Endothelial cell of umbilical vein (primary cell): ENCODE data around the gene METTL21A. TPM values are rescaled to one million over a fixed set of nuclear protein-coding genes. Genes with fewer than 3 reads are reported as not detected.

Source experiments
- BruUV-seq: library from RNA; stranded (reverse); fragments of 400-500 nt; replicated peaks from 2 replicates; lab custom pipeline; 2021; lab: Mats Ljungman, UMichigan
- CTCF ChIA-PET: fragments of 300-600, 350-600 bp; sonication (Branson Sonifier 250); formaldehyde crosslinking; loops from one replicate; lab custom pipeline; 2021; ENCODE audit warnings: antibody characterized with exemption, inconsistent platforms; lab: Charles Lee
- POLR2A ChIA-PET: fragments of 300-600, 350-600 bp; sonication (Branson Sonifier 250); formaldehyde crosslinking; loops from one replicate; lab custom pipeline; 2021; ENCODE audit warnings: antibody characterized with exemption, inconsistent platforms; lab: Charles Lee
- DNase-seq: peaks from one replicate; pipeline ENCODE4 v3.0.0-alpha.2; 2011; ENCODE audit warnings: low read depth, low spot score
- FAIRE-seq: peaks from 2 replicates; lab custom pipeline; 2011; peaks lifted over from hg19 to GRCh38; lab: Jason Lieb, UNC
- H2AFZ ChIP-seq: 2 replicates; pipeline ENCODE4 v1.6.0; 2012; ENCODE audit warnings: low read depth, low read length, control low read depth, inconsistent platforms
- H3K27ac ChIP-seq: 2 replicates; pipeline ENCODE4 v1.5.1; 2011; ENCODE audit warnings: low read depth, mild to moderate bottlenecking, control low read depth, low read length, moderate library complexity; ENCODE audit not compliant: insufficient read depth
- H3K27me3 ChIP-seq, 2 experiments: 2 replicates each; pipeline versions ENCODE4 v1.6.0 to v1.6.1; 2011; ENCODE audit warnings: low read length in 2 of 2, mixed read lengths in 1 of 2; ENCODE audit not compliant: control insufficient read depth in 2 of 2, insufficient read depth in 2 of 2
- H3K36me3 ChIP-seq, 2 experiments: 2 replicates in 1 of 2; 3 replicates in 1 of 2; pipeline ENCODE4 v1.5.1; 2011; ENCODE audit warnings: low read length in 2 of 2, mild to moderate bottlenecking in 1 of 2, moderate library complexity in 1 of 2; ENCODE audit not compliant: control insufficient read depth in 2 of 2, insufficient read depth in 2 of 2; ENCODE audit errors: extremely low read depth in 1 of 2
- H3K4me1 ChIP-seq: 3 replicates; pipeline ENCODE4 v1.5.1; 2011; ENCODE audit warnings: mild to moderate bottlenecking, low read length; ENCODE audit not compliant: control insufficient read depth, insufficient read depth; ENCODE audit errors: extremely low read depth
- H3K4me2 ChIP-seq: 2 replicates; pipeline ENCODE4 v1.6.1; 2011; ENCODE audit warnings: low read length, control low read depth, mixed read lengths; ENCODE audit not compliant: insufficient read depth
- H3K4me3 ChIP-seq, 3 experiments: fragments of 200-600 bp in 1 of 3; sonication (generic), shearing (Covaris generic) in 1 of 3; replicated peaks in 1 of 3; 2 replicates each; pipeline ENCODE4 v1.5.1; 2011 to 2016; ENCODE audit warnings: control low read depth in 3 of 3, low read length in 3 of 3, mild to moderate bottlenecking in 2 of 3, inconsistent platforms in 1 of 3, low read depth in 1 of 3, moderate library complexity in 1 of 3; ENCODE audit not compliant: insufficient read depth in 1 of 3
- H3K79me2 ChIP-seq: 2 replicates; pipeline ENCODE4 v1.6.0; 2012; ENCODE audit warnings: low read length, inconsistent platforms; ENCODE audit not compliant: control insufficient read depth, insufficient read depth
- H3K9ac ChIP-seq: replicated peaks from 2 replicates; pipeline ENCODE3; 2011; ENCODE audit warnings: low read length, control low read depth; ENCODE audit not compliant: insufficient read depth; ENCODE audit errors: extremely low read depth
- H3K9me1 ChIP-seq: replicated peaks from 3 replicates; pipeline ENCODE4 v1.6.0; 2011; ENCODE audit warnings: mild to moderate bottlenecking, low read length; ENCODE audit not compliant: control insufficient read depth, insufficient read depth; ENCODE audit errors: extremely low read depth
- H3K9me3 ChIP-seq: replicated peaks from 2 replicates; pipeline ENCODE4 v1.5.1; 2012; ENCODE audit warnings: low read length, inconsistent platforms; ENCODE audit not compliant: control insufficient read depth, insufficient read depth
- H4K20me1 ChIP-seq: replicated peaks from 2 replicates; pipeline ENCODE3; 2011; ENCODE audit warnings: mild to moderate bottlenecking, low read length; ENCODE audit not compliant: control insufficient read depth, insufficient read depth; ENCODE audit errors: extremely low read depth
- EZH2 ChIP-seq: IDR thresholded peaks from 2 replicates; pipeline ENCODE4 v1.6.1; 2012; ENCODE audit warnings: borderline replicate concordance, low read depth, mild to moderate bottlenecking, moderate library complexity, low read length, inconsistent platforms; ENCODE audit not compliant: severe bottlenecking
- FOS ChIP-seq: IDR thresholded peaks from 2 replicates; pipeline ENCODE4 v1.6.1; 2011; ENCODE audit warnings: mild to moderate bottlenecking, low read length, moderate library complexity, borderline replicate concordance; ENCODE audit not compliant: insufficient read depth
- GATA2 ChIP-seq: IDR thresholded peaks from 2 replicates; pipeline ENCODE4 v1.7.0; 2011; ENCODE audit warnings: low read depth, mild to moderate bottlenecking, moderate library complexity, mixed read lengths, low read length; ENCODE audit not compliant: insufficient read length, insufficient read depth
- JUN ChIP-seq: IDR thresholded peaks from 2 replicates; pipeline ENCODE4 v1.6.1; 2011; ENCODE audit warnings: borderline replicate concordance, low read depth; ENCODE audit not compliant: insufficient read length, insufficient read depth
- POLR2A ChIP-seq: IDR thresholded peaks from 2 replicates; pipeline ENCODE4 v1.6.1; 2012; ENCODE audit warnings: low read depth, mild to moderate bottlenecking, control low read depth, low read length
- POLR2AphosphoS5 ChIP-seq: IDR thresholded peaks from 2 replicates; pipeline ENCODE4 v1.6.1; 2012; ENCODE audit warnings: low read depth, mild to moderate bottlenecking, control low read depth, low read length, moderate library complexity; ENCODE audit not compliant: insufficient read depth
- dilution Hi-C: fragments of 300-500 bp; cut with MboI; formaldehyde crosslinking; loops from one replicate; pipeline ENCODE4 v1.15.0; 2019; ENCODE audit warnings: low sequenced_read_pairs; ENCODE audit not compliant: extremely low pct_ligation_motif_present
- intact Hi-C: fragments of 100-400 bp; cut with micrococcal nuclease; formaldehyde crosslinking; loops from one replicate; pipeline ENCODE4 v1.10.0; 2022
- polyA plus RNA-seq, 4 experiments: library from polyadenylated mRNA; depleted of rRNA in 3 of 4; stranded (reverse) in 3 of 4; unstranded in 1 of 4; fragments of >200 nt; gene quantifications; 2 replicates each; pipeline versions ENCODE4 v1.2.1 to v1.2.3, GENCODE V29; 2011 to 2012; ENCODE audit warnings: missing spikeins in 1 of 4
- total RNA-seq: library from RNA; stranded (reverse); gene quantifications from 2 replicates; pipeline ENCODE4 v1.2.3, GENCODE V29; 2021
- TF ChIP-seq, protein P1 (sequence below), 2 donors: IDR thresholded peaks; 1 replicate in 1 of 2; 2 replicates in 1 of 2; pipeline ENCODE4 v1.5.1; 2011; ENCODE audit warnings: low read length in 2 of 2, mild to moderate bottlenecking in 2 of 2, moderate library complexity in 2 of 2, control low read depth in 1 of 2, inconsistent platforms in 1 of 2, low read depth in 1 of 2; ENCODE audit not compliant: insufficient read depth in 1 of 2; ENCODE audit errors: extremely low read depth in 1 of 2
- TF ChIP-seq, protein P2 (sequence below): IDR thresholded peaks from 2 replicates; pipeline ENCODE4 v1.6.1; 2011; ENCODE audit not compliant: insufficient read depth, insufficient read length

The METTL21A gene
- total and polyA plus RNA-seq, 2 donors (not counting 3 experiments of a cell fraction or from before 2014, with no cell fraction given), result 11.6 to 14.0 TPM

GRCh38 chr2:207612714-207613113, 12.5 kb downstream of the METTL21A start:
- DNase-seq (no peak), FAIRE-seq (no peak)
- H3K4me3 ChIP-seq, result no peak overlapping the region
- no peak overlapping the region for H3K9ac ChIP-seq
- intact Hi-C loops (no loop called here), dilution Hi-C loops (no loop called here)
- H3K36me3 ChIP-seq, result no peaks in the 10 kb centered on the region
- H3K9me3 ChIP-seq, result no peaks in the 10 kb centered on the region
- CTCF ChIA-PET, result interaction anchor here (0.7 kb wide), 1 partner anchor 121 kb away, joined by 3 read pairs; no protein-coding TSS in a partner anchor
- TF ChIP-seq POLR2AphosphoS5, result no peak
- no peak for TF ChIP-seq JUN
- no peak for TF ChIP-seq GATA2
- no peak for TF ChIP-seq EZH2
- no peak for TF ChIP-seq POLR2A
- TF ChIP-seq, protein P1, sequence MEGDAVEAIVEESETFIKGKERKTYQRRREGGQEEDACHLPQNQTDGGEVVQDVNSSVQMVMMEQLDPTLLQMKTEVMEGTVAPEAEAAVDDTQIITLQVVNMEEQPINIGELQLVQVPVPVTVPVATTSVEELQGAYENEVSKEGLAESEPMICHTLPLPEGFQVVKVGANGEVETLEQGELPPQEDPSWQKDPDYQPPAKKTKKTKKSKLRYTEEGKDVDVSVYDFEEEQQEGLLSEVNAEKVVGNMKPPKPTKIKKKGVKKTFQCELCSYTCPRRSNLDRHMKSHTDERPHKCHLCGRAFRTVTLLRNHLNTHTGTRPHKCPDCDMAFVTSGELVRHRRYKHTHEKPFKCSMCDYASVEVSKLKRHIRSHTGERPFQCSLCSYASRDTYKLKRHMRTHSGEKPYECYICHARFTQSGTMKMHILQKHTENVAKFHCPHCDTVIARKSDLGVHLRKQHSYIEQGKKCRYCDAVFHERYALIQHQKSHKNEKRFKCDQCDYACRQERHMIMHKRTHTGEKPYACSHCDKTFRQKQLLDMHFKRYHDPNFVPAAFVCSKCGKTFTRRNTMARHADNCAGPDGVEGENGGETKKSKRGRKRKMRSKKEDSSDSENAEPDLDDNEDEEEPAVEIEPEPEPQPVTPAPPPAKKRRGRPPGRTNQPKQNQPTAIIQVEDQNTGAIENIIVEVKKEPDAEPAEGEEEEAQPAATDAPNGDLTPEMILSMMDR (IDR thresholded peaks at IDR 0.05; ENCODE audit: extremely low read depth in 1 of 2, insufficient read depth in 1 of 2, low read depth in 1 of 2, low read length in 2 of 2), result no peak
- TF ChIP-seq FOS, result no peak
- TF ChIP-seq, protein P2, sequence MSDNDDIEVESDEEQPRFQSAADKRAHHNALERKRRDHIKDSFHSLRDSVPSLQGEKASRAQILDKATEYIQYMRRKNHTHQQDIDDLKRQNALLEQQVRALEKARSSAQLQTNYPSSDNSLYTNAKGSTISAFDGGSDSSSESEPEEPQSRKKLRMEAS, result no peak
- no peak overlapping the region for H2AFZ ChIP-seq
- H3K27ac ChIP-seq, result no peak overlapping the region
- no peaks in the 10 kb centered on the region for H3K27me3 ChIP-seq
- H3K79me2 ChIP-seq, result no peaks in the 10 kb centered on the region
- peaks cover 12% of the 10 kb centered on the region for H3K4me1 ChIP-seq
- BruUV-seq, result no TSS peak
- POLR2A ChIA-PET, result no interaction called here
- H4K20me1 ChIP-seq, result no peaks in the 10 kb centered on the region
- no peaks in the 10 kb centered on the region for H3K9me1 ChIP-seq
- no peak overlapping the region for H3K4me2 ChIP-seq
